ENCODE data around the gene PPP3R2.

DNA sequence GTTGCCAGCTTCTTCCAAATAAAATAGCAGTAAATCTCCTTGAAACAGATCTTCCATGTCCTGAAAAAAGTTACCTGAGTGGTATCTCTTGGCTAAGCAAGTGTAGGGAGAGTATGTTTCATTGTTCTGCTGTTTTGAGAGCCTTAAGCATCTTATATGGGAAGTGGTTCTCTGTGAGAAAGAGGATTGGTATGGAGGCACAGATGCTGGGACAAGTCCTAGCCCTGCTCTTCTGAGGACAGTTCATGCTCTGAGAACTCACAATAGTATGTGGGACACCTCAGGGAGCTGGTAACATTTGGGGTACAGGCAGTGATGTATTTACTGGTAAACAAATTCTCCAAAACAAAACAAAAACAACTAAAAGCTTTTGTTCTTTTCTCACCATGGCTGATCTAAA is 2.0 kb downstream of the PPP3R2 start:
- TF ChIP-seq POLR2A (IDR thresholded peaks at IDR 0.05) = no peak
- TF ChIP-seq, protein P1, sequence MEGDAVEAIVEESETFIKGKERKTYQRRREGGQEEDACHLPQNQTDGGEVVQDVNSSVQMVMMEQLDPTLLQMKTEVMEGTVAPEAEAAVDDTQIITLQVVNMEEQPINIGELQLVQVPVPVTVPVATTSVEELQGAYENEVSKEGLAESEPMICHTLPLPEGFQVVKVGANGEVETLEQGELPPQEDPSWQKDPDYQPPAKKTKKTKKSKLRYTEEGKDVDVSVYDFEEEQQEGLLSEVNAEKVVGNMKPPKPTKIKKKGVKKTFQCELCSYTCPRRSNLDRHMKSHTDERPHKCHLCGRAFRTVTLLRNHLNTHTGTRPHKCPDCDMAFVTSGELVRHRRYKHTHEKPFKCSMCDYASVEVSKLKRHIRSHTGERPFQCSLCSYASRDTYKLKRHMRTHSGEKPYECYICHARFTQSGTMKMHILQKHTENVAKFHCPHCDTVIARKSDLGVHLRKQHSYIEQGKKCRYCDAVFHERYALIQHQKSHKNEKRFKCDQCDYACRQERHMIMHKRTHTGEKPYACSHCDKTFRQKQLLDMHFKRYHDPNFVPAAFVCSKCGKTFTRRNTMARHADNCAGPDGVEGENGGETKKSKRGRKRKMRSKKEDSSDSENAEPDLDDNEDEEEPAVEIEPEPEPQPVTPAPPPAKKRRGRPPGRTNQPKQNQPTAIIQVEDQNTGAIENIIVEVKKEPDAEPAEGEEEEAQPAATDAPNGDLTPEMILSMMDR (IDR thresholded peaks at IDR 0.05) = no peak
